ENCODE data around the gene GABBR2.
"Not testable (repeated sequence)": the region's sequence is repeated elsewhere in the genome, so short reads cannot be mapped to it uniquely, and the experiment has no call there.

GABBR2 gene

DNA sequence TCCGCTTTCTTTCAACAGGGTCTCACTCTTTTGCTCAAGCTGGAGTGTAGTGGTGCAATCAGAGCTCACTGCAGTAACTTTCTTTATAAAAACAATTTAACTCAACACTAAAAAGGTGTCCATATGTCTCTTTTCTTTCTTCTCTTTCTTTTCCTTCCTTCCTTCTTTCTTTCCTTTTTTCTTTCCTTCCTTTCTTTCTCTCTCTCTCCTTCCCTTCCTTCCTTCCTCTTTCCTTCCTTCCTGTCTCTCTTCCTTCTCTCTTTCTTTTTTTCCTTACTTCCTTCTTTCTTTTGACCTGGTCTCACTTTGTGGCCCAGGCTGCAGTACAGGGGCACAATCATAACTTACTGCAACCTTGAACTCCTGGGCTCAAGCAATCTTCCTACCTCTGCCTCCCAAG, 427.5 kb downstream of the GABBR2 start:
- DNase-seq (ENCODE audit: low read depth) = no peak
- TF ChIP-seq, protein P1, sequence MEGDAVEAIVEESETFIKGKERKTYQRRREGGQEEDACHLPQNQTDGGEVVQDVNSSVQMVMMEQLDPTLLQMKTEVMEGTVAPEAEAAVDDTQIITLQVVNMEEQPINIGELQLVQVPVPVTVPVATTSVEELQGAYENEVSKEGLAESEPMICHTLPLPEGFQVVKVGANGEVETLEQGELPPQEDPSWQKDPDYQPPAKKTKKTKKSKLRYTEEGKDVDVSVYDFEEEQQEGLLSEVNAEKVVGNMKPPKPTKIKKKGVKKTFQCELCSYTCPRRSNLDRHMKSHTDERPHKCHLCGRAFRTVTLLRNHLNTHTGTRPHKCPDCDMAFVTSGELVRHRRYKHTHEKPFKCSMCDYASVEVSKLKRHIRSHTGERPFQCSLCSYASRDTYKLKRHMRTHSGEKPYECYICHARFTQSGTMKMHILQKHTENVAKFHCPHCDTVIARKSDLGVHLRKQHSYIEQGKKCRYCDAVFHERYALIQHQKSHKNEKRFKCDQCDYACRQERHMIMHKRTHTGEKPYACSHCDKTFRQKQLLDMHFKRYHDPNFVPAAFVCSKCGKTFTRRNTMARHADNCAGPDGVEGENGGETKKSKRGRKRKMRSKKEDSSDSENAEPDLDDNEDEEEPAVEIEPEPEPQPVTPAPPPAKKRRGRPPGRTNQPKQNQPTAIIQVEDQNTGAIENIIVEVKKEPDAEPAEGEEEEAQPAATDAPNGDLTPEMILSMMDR (conservative IDR thresholded peaks at IDR 0.05; ENCODE audit: low read depth, low read length) = no peak
- no peak overlapping the region for H3K4me3 ChIP-seq (ENCODE audit: low read depth, low read length)

DNA sequence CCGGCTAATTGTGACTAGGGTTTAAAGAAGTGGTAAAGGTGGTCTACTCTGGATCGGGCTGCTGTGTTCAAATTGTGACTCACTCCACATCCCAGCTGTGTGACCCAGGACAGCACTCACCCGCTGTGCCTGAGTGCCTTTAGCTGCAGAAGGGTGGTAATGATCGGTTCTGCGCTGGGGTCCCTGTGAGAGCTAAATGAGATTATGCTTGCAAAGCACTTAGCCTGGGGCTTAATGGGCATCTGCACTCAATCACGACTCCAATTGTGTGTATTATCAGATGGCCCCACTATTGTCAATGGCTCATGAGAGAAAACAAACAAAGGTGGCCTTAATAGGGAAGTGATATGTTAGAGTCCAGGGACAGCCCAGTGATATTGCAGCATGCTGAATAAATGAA, 428.2 kb downstream of the GABBR2 start:
- no peak for DNase-seq (ENCODE audit: low read depth)
- H3K4me3 ChIP-seq (ENCODE audit: low read depth, low read length) = no peak overlapping the region
- TF ChIP-seq, protein P1 (conservative IDR thresholded peaks at IDR 0.05; ENCODE audit: low read depth, low read length) = no peak

DNA sequence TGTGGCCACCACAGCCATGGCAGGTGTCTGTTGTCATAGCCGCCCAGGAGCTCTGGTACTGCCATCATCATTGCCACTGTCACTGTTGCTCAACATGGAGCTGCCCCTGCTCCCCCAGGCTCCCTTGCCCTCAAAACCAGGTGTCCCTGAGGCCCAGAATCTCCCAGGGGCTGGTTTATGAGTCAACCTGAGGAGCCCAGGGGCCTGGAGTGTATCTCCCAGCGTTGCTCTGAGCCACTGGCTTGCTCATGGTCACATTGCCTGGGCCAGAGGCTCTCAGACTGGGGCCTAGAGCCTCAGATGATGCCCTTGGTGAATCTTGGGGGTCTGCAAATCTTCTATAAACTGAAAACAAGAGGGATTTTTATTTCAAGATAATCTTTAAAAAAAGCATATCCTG, 428.6 kb downstream of the GABBR2 start:
- TF ChIP-seq, protein P1 (conservative IDR thresholded peaks at IDR 0.05; ENCODE audit: low read depth, low read length) = no peak
- H3K4me3 ChIP-seq (ENCODE audit: low read depth, low read length) = no peak overlapping the region
- DNase-seq (ENCODE audit: low read depth) = no peak

DNA sequence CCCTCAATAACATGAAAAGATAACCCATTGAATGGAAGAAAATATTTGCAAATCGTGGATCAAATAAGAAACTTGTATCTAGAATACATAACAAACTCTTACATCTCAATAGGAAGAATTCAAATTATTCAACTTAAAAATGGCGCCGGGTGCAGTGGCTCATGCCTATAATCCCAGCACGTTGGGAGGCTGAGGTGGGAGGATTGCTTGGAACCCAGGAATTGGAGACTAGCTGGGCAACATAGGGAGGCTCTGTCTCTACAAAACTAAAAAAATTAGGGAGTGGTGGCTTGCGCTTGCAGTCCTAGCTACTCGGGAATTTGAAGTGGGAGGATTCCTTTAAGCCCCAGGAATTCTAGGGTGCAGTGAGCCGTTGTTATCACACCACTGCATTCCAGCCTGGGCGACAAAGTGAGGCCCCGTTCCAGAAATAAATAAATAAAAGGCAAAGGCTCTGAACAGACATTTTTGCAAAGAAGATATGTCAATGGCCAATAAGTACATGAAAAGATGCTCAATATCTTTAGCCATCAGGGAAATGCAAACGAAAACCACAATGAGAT, 431.7 kb downstream of the GABBR2 start:
- H3K4me3 ChIP-seq (ENCODE audit: low read depth, low read length) = no peak overlapping the region
- no peak for DNase-seq (ENCODE audit: low read depth)
- TF ChIP-seq, protein P1 (conservative IDR thresholded peaks at IDR 0.05; ENCODE audit: low read depth, low read length) = no peak

DNA sequence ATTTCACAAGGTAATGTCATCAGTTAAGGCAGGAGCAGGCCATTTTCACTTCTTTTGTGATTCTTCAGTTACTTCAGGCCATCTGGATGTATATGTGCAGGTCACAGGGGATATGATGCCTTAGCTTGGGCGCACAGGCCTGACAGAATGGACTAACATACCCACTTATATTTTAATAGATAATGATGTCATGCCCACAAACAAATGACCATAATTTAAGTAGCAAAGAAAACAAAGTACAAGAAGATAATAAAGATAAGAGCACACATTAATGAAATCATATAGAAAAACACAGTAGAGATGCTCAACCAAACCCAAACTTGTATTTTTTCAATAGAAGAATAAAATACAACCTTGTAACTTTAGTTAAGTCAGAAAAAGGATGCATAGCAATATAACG, 433.6 kb downstream of the GABBR2 start:
- DNase-seq (ENCODE audit: low read depth) = no peak
- TF ChIP-seq, protein P1 (conservative IDR thresholded peaks at IDR 0.05; ENCODE audit: low read depth, low read length) = no peak
- H3K4me3 ChIP-seq (ENCODE audit: low read depth, low read length) = no peak overlapping the region

DNA sequence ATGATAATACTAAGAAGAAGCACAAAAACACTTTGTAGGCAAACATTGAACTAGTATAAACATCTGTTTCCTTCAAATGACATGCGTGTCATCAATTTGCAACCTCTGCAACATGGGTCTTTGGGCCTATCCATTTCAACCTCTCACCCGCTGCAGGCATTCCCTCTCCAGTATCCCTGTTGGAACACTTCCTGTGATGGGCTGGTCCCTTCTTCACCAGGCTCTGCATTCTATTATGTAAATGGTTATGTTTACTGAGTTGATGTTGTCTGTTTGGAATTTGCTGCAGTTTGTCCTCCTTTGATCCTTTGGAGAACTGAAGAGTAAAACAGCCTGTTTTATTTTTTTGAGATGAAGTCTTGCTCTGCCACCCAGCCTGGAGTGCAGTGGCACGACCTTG, 436.7 kb downstream of the GABBR2 start:
- H3K4me3 ChIP-seq (ENCODE audit: low read depth, low read length) = no peak overlapping the region
- DNase-seq (ENCODE audit: low read depth) = no peak
- TF ChIP-seq, protein P1 (conservative IDR thresholded peaks at IDR 0.05; ENCODE audit: low read depth, low read length) = no peak

DNA sequence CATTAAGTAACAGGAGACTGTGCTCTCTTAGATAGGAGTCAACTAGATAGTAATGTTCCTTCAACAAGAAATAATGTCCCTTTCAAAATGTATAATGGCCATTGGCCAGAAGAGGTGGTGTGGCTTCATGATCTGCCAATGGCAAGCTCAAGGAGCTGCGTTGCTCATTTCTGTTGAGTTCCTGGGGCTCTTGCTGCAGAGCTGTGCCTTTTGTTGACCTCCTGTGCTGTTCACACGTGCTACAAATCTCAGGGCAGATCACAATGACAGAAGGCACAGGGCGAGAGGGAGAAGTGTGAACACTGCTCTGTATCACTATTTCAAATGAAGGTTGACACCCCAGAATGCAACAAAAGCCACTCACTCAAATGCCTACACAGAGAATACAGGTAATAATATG, 437.3 kb downstream of the GABBR2 start:
- peak; percentile 20 for DNase-seq (ENCODE audit: low read depth)
- TF ChIP-seq, protein P1 (conservative IDR thresholded peaks at IDR 0.05; ENCODE audit: low read depth, low read length) = no peak
- no peak overlapping the region for H3K4me3 ChIP-seq (ENCODE audit: low read depth, low read length)

DNA sequence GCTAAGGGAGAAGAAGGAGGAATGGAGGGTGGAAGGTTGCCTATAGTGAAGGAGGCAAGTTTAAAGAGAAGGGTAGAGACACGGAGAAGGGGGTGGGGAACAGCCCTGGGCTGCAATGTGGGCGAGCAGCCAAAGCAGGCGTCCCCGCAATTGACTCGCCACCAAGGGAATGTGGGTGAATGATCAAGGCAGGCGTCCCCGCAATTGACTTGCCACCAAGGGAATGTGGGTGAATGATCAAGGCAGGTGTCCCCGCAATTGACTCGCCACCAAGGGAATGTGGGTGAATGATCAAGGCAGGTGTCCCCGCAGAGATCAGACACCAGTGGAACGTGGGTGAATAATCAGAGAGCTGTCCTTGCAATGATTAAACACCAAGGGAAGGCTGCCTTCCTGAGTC, 438.5 kb downstream of the GABBR2 start:
- DNase-seq (ENCODE audit: low read depth); H3K4me3 ChIP-seq (ENCODE audit: low read depth, low read length): not testable (repeated sequence)

DNA sequence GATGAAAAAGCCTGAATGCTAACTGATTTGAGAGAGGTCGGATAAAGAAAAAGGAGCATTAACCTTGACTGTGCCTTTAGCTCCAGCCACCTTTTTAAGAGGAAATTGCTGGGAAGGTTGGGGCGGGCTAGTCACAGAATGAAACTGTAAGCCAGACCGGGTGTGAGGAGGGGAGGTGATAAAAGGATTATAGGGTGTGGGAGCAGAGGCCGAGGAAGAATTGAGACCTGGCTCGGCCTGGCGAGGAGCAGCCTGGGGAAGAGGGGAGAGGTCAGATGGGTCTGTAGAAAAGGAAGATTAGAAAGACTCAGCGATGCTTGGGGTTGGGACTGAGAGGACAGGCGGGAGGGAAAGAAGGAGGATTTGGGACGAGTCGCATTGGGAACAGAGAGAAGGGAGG, 439.1 kb downstream of the GABBR2 start:
- DNase-seq (ENCODE audit: low read depth); H3K4me3 ChIP-seq (ENCODE audit: low read depth, low read length): not testable (repeated sequence)

DNA sequence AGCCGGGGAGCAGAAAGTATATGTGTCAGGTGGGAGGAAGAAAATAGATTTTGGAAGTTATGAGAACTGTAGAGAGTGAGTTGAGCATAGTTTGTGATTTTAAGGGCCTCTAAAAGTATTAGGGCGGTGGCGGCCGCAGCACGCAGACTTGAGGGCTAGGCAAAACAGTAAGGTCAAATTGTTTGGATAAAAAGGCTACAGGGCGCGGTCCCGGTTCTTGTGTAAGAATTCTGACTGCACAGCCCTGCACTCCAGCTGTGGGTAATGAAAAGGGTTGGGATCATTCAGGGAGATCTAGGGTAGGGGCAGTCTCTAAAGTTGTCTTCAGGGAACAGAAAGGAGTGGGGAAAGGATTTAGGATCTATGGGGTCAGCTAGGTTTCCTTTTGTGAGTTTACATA, 441.2 kb downstream of the GABBR2 start:
- not testable (repeated sequence) for DNase-seq (ENCODE audit: low read depth); H3K4me3 ChIP-seq (ENCODE audit: low read depth, low read length)
